Testis (tissue), 3 donors: ENCODE measurements around the gene KLHL29. TPM values are rescaled to one million over a fixed set of nuclear protein-coding genes. Genes with fewer than 3 reads are reported as not detected.

Source experiments
- DNase-seq: peaks from one replicate; pipeline ENCODE4 v3.0.0-alpha.2; 2019
- H3K27ac ChIP-seq, 2 donors: fragments of 200-600 bp; sonication (generic); one replicate each; pipeline ENCODE4 v1.5.1; 2019
- H3K27me3 ChIP-seq: fragments of 200-600 bp; sonication (generic); one replicate; pipeline ENCODE4 v1.5.1; 2019
- H3K36me3 ChIP-seq: fragments of 200-600 bp; sonication (generic); one replicate; pipeline ENCODE4 v1.5.1; 2017; ENCODE audit warnings: low read depth; ENCODE audit errors: missing control alignments
- H3K4me1 ChIP-seq: fragments of 200-600 bp; sonication (generic); one replicate; pipeline ENCODE4 v1.5.1; 2019
- H3K4me3 ChIP-seq, 2 donors: fragments of 200-600 bp; sonication (generic); one replicate each; pipeline ENCODE4 v1.5.1; 2017 to 2019
- H3K9me3 ChIP-seq: fragments of 200-600 bp; sonication (generic); one replicate; pipeline ENCODE4 v1.5.1; 2017
- CTCF ChIP-seq, 3 experiments: fragments of 450-650 bp in 2 of 3; fragments of 200-600 bp in 1 of 3; sonication (generic) in 1 of 3; IDR thresholded peaks; one replicate each; pipeline ENCODE4 v1.5.1; 2016 to 2019; ENCODE audit warnings: antibody characterized with exemption in 3 of 3, mild to moderate bottlenecking in 2 of 3, moderate library complexity in 1 of 3
- POLR2A ChIP-seq: fragments of 450-650 bp; IDR thresholded peaks from one replicate; pipeline ENCODE4 v1.6.1; 2017; ENCODE audit warnings: antibody characterized with exemption, mild to moderate bottlenecking, moderate library complexity
- WGBS, 2 donors: methylation state at CpG; one replicate each; pipeline ENCODE4 v1.1.5; 2018; 5-methylcytosine and 5-hydroxymethylcytosine counted together
- intact Hi-C: fragments of 100-400 bp; cut with DNase I; formaldehyde crosslinking; loops from one replicate; pipeline ENCODE4 v1.15.1; 2023; ENCODE audit warnings: low total_unique reads
- polyA plus RNA-seq: library from polyadenylated mRNA; stranded (reverse); fragments of 350-450 nt; fragmentation: Illumina TruSeq; extraction: RNeasy Lipid Tissue Mini Kit (QIAGEN cat#74804); gene quantifications from one replicate; pipeline ENCODE4 v1.2.3, GENCODE V29; 2014; ENCODE audit warnings: low read depth, low replicate concordance; ENCODE audit not compliant: insufficient read depth
- total RNA-seq, 2 donors: library from RNA; depleted of rRNA; stranded (reverse); fragments of >200 nt; gene quantifications; one replicate each; pipeline ENCODE4 v1.2.3, GENCODE V29; 2016

The KLHL29 gene
- total and polyA plus RNA-seq, 3 donors from 2014 or later: 3.3 to 10.9 (median 7.9) TPM

GRCh38 chr2:23673830-23674679, 289.1 kb downstream of the KLHL29 start:
- Histone ChIP-seq H3K36me3 (no peaks in the 10 kb centered on the region), H3K4me1 (peaks cover 6% of the 10 kb centered on the region), H3K27ac (no peak overlapping the region), H3K4me3 (no peak overlapping the region), H3K27me3 (no peaks in the 10 kb centered on the region), H3K9me3 (no peaks in the 10 kb centered on the region)
- DNase-seq: peak; percentile 33
- intact Hi-C loops: no loop called here
- TF ChIP-seq POLR2A (no peak), CTCF (IDR thresholded peaks at IDR 0.05) (no peak)
- WGBS, 2 donors: 69 to 76% methylated on average over 11 to 12 of the region's 12 CpGs

- intact Hi-C loops: no loop called here
- no peaks in the 10 kb centered on the region for H3K9me3 ChIP-seq
Measured at GRCh38 chr2:23675506-23675905, 290.5 kb downstream of the KLHL29 start.

GRCh38 chr2:23677836-23678235, 292.9 kb downstream of the KLHL29 start:
- Histone ChIP-seq H3K27ac (no peak overlapping the region), H3K9me3 (no peaks in the 10 kb centered on the region), H3K27me3 (no peaks in the 10 kb centered on the region), H3K4me3 (no peak overlapping the region), H3K4me1 (peaks cover 3% of the 10 kb centered on the region), H3K36me3 (no peaks in the 10 kb centered on the region)
- WGBS, 2 donors: 87 to 90% methylated on average over 2 of the region's 2 CpGs
- DNase-seq: no peak
- TF ChIP-seq POLR2A (no peak), CTCF (IDR thresholded peaks at IDR 0.05) (no peak)
- intact Hi-C loops: no loop called here

More at GRCh38 chr2:23675506-23675905, 290.5 kb downstream of the KLHL29 start:
- Histone ChIP-seq H3K36me3 (no peaks in the 10 kb centered on the region), H3K27ac (no peak overlapping the region), H3K27me3 (no peaks in the 10 kb centered on the region), H3K4me1 (peaks cover 3% of the 10 kb centered on the region), H3K4me3 (no peak overlapping the region)
- no peak for TF ChIP-seq CTCF (IDR thresholded peaks at IDR 0.05)
- no peak for TF ChIP-seq POLR2A
- DNase-seq: no peak
- WGBS, 2 donors: 96 to 97% methylated on average over 6 to 7 of the region's 7 CpGs

- WGBS, 2 donors: 85 to 92% methylated on average over 1 of the region's 1 CpG
- Histone ChIP-seq H3K36me3 (no peaks in the 10 kb centered on the region), H3K4me1 (peaks cover 3% of the 10 kb centered on the region), H3K27ac (no peak overlapping the region), H3K4me3 (no peak overlapping the region), H3K27me3 (no peaks in the 10 kb centered on the region), H3K9me3 (no peaks in the 10 kb centered on the region)
- intact Hi-C loops: no loop called here
- no peak for TF ChIP-seq CTCF (IDR thresholded peaks at IDR 0.05)
- no peak for TF ChIP-seq POLR2A
- no peak for DNase-seq
Measured at GRCh38 chr2:23679044-23679443, 294.1 kb downstream of the KLHL29 start.

- H3K27me3 ChIP-seq: no peaks in the 10 kb centered on the region
- no peak for TF ChIP-seq CTCF (IDR thresholded peaks at IDR 0.05)
- TF ChIP-seq POLR2A: no peak
- 92 to 100% methylated on average over 7 to 8 of the region's 8 CpGs for WGBS, 2 donors
- H3K9me3 ChIP-seq: no peaks in the 10 kb centered on the region
- no peak overlapping the region for H3K27ac ChIP-seq
- no peaks in the 10 kb centered on the region for H3K4me1 ChIP-seq
- no peaks in the 10 kb centered on the region for H3K36me3 ChIP-seq
- intact Hi-C loops: no loop called here
- no peak for DNase-seq
- no peak overlapping the region for H3K4me3 ChIP-seq
Measured at GRCh38 chr2:23680951-23681350, 296.0 kb downstream of the KLHL29 start.
